Neural cell (in vitro differentiated cells): ENCODE data around the gene ZNF248. TPM values are rescaled to one million over a fixed set of nuclear protein-coding genes. Genes with fewer than 3 reads are reported as not detected.

Experiments used
- H2AFZ ChIP-seq: fragments of 200-600, 300-800 bp; sonication (generic), shearing (Covaris generic); 2 replicates; pipeline ENCODE4 v1.6.0; 2014; ENCODE audit warnings: low read depth, mild to moderate bottlenecking, antibody characterized with exemption, low read length, moderate library complexity
- H3F3A ChIP-seq: fragments of 200-600 bp; shearing (Covaris generic); 2 replicates; pipeline ENCODE4 v1.6.1; 2016; ENCODE audit warnings: mild to moderate bottlenecking, moderate library complexity, mixed read lengths, antibody characterized with exemption, low read length; ENCODE audit not compliant: insufficient read depth, poor library complexity, severe bottlenecking
- H3K27ac ChIP-seq: fragments of 200-600, 300-800 bp; sonication (generic), shearing (Covaris generic); 2 replicates; pipeline ENCODE4 v1.5.1; 2014; ENCODE audit warnings: mild to moderate bottlenecking, low read length, moderate library complexity
- H3K27me3 ChIP-seq: fragments of 300-800, 200-600 bp; sonication (generic), shearing (Covaris generic); 2 replicates; pipeline ENCODE4 v1.6.0; 2014; ENCODE audit warnings: mild to moderate bottlenecking, low read depth, low read length, moderate library complexity; ENCODE audit not compliant: insufficient read depth
- H3K36me3 ChIP-seq: fragments of 300-800, 200-600 bp; sonication (generic), shearing (Covaris generic); 2 replicates; pipeline ENCODE4 v1.5.1; 2014; ENCODE audit warnings: mild to moderate bottlenecking, antibody characterized with exemption, low read length, moderate library complexity; ENCODE audit not compliant: insufficient read depth
- H3K4me2 ChIP-seq: fragments of 300-800, 200-600 bp; sonication (generic), shearing (Covaris generic); 2 replicates; pipeline ENCODE4 v1.6.0; 2014; ENCODE audit warnings: mild to moderate bottlenecking, low read length
- H3K4me3 ChIP-seq: fragments of 300-800, 200-600 bp; sonication (generic), shearing (Covaris generic); 2 replicates; pipeline ENCODE4 v1.5.1; 2014; ENCODE audit warnings: mild to moderate bottlenecking, low read length, moderate library complexity
- H3K79me2 ChIP-seq: fragments of 200-600 bp; shearing (Covaris generic); replicated peaks from 2 replicates; pipeline ENCODE4 v1.6.0; 2014; ENCODE audit warnings: mild to moderate bottlenecking, low read length, moderate library complexity; ENCODE audit not compliant: insufficient read depth
- H3K9ac ChIP-seq: fragments of 300-800, 200-600 bp; sonication (generic), shearing (Covaris generic); 2 replicates; pipeline ENCODE4 v1.6.1; 2016; ENCODE audit warnings: mild to moderate bottlenecking, low read length, mixed read lengths
- H3K9me2 ChIP-seq: fragments of 200-600 bp; shearing (Covaris generic); 2 replicates; pipeline ENCODE4 v1.6.1; 2016; ENCODE audit warnings: mild to moderate bottlenecking, low read length, mixed read lengths; ENCODE audit not compliant: insufficient read depth
- H3K9me3 ChIP-seq: fragments of 200-600, 300-800 bp; sonication (generic), shearing (Covaris generic); 2 replicates; pipeline ENCODE4 v1.6.1; 2016; ENCODE audit warnings: mild to moderate bottlenecking, mixed run types, low read length, moderate library complexity, mixed read lengths
- H4K20me1 ChIP-seq: fragments of 200-600 bp; shearing (Covaris generic); 2 replicates; pipeline ENCODE4 v1.6.1; 2016; ENCODE audit warnings: mild to moderate bottlenecking, mixed run types; ENCODE audit not compliant: insufficient read depth
- CTCF ChIP-seq: fragments of 450-650 bp; IDR thresholded peaks from 2 replicates; pipeline ENCODE4 v1.5.1; 2014; ENCODE audit warnings: antibody characterized with exemption, mild to moderate bottlenecking, moderate library complexity; ENCODE audit not compliant: poor library complexity, severe bottlenecking
- EP300 ChIP-seq: fragments of 450-650 bp; conservative IDR thresholded peaks from 2 replicates; pipeline ENCODE4 v1.6.1; 2014; ENCODE audit warnings: antibody characterized with exemption, mild to moderate bottlenecking, moderate library complexity; ENCODE audit not compliant: poor library complexity, severe bottlenecking
- EZH2 ChIP-seq: fragments of 200-600, 300-800 bp; shearing (Covaris generic), sonication (generic); IDR thresholded peaks from 2 replicates; pipeline ENCODE4 v1.6.1; 2014; ENCODE audit warnings: antibody characterized with exemption, low read length, borderline replicate concordance, mild to moderate bottlenecking; ENCODE audit not compliant: insufficient read depth, poor library complexity, severe bottlenecking
- MXI1 ChIP-seq: fragments of 450-650 bp; conservative IDR thresholded peaks from 2 replicates; pipeline ENCODE4 v1.6.1; 2014; ENCODE audit warnings: antibody characterized with exemption, mild to moderate bottlenecking; ENCODE audit not compliant: poor library complexity, severe bottlenecking
- POLR2AphosphoS5 ChIP-seq: IDR thresholded peaks from 2 replicates; pipeline ENCODE4 v1.6.1; 2012
- RAD21 ChIP-seq: fragments of 450-650 bp; conservative IDR thresholded peaks from 2 replicates; pipeline ENCODE4 v1.6.1; 2014; ENCODE audit warnings: antibody characterized with exemption, mild to moderate bottlenecking, moderate library complexity
- REST ChIP-seq: IDR thresholded peaks from 2 replicates; pipeline ENCODE4 v1.6.1; 2012; ENCODE audit warnings: borderline replicate concordance
- SMC3 ChIP-seq: fragments of 450-650 bp; conservative IDR thresholded peaks from 2 replicates; pipeline ENCODE4 v1.6.1; 2014; ENCODE audit warnings: antibody characterized with exemption, mild to moderate bottlenecking, moderate library complexity; ENCODE audit not compliant: poor library complexity
- TAF1 ChIP-seq: IDR thresholded peaks from 2 replicates; pipeline ENCODE4 v1.6.1; 2012; ENCODE audit warnings: low read depth
- polyA plus RNA-seq: library from polyadenylated mRNA; depleted of rRNA; stranded (reverse); fragments of >200 nt; gene quantifications from 2 replicates; pipeline ENCODE4 v1.2.3, GENCODE V29; 2014

The ZNF248 gene
- polyA plus RNA-seq, 1 donor from 2014 or later: 0.24 TPM

GRCh38 chr10:37747081-37747480, 110.3 kb downstream of the ZNF248 start:
- H3K9me2 ChIP-seq: no peaks in the 10 kb centered on the region
- no peaks in the 10 kb centered on the region for H3K79me2 ChIP-seq
- no peak overlapping the region for H2AFZ ChIP-seq
- no peaks in the 10 kb centered on the region for H3K9me3 ChIP-seq
- H4K20me1 ChIP-seq: no peaks in the 10 kb centered on the region
- no peaks in the 10 kb centered on the region for H3F3A ChIP-seq
- H3K27ac ChIP-seq: no peak overlapping the region
- H3K27me3 ChIP-seq: no peaks in the 10 kb centered on the region
- TF ChIP-seq REST: no peak
- no peak for TF ChIP-seq RAD21
- TF ChIP-seq CTCF: no peak
- TF ChIP-seq TAF1: no peak
- no peak for TF ChIP-seq MXI1
- no peak for TF ChIP-seq SMC3
- no peak for TF ChIP-seq POLR2AphosphoS5
- no peak for TF ChIP-seq EP300
- TF ChIP-seq EZH2: no peak
- H3K4me2 ChIP-seq: no peak overlapping the region
- H3K4me3 ChIP-seq: no peak overlapping the region
- H3K36me3 ChIP-seq: no peaks in the 10 kb centered on the region
- H3K9ac ChIP-seq: no peak overlapping the region

- Histone ChIP-seq H3K36me3 (no peaks in the 10 kb centered on the region), H2AFZ (no peak overlapping the region), H3K9me3 (peaks cover 11% of the 10 kb centered on the region), H3K27me3 (no peaks in the 10 kb centered on the region), H3K4me2 (no peak overlapping the region), H3K4me3 (no peak overlapping the region), H3K9ac (no peak overlapping the region), H4K20me1 (no peaks in the 10 kb centered on the region), H3K79me2 (no peaks in the 10 kb centered on the region), H3K27ac (no peak overlapping the region), H3F3A (no peaks in the 10 kb centered on the region), H3K9me2 (no peaks in the 10 kb centered on the region)
- TF ChIP-seq POLR2AphosphoS5 (no peak), CTCF (no peak), MXI1 (no peak), SMC3 (no peak), TAF1 (no peak), RAD21 (no peak), EP300 (no peak), REST (no peak), EZH2 (no peak)
Measured at GRCh38 chr10:37741831-37742230, 115.6 kb downstream of the ZNF248 start.
